Measurements from ENCODE around the gene NAXE.
A peak's percentile ranks its signal among the peaks of the same experiment; 100 is the strongest.
"Not testable (repeated sequence)": the region's sequence is repeated elsewhere in the genome, so short reads cannot be mapped to it uniquely, and the experiment has no call there.

The NAXE gene

DNA sequence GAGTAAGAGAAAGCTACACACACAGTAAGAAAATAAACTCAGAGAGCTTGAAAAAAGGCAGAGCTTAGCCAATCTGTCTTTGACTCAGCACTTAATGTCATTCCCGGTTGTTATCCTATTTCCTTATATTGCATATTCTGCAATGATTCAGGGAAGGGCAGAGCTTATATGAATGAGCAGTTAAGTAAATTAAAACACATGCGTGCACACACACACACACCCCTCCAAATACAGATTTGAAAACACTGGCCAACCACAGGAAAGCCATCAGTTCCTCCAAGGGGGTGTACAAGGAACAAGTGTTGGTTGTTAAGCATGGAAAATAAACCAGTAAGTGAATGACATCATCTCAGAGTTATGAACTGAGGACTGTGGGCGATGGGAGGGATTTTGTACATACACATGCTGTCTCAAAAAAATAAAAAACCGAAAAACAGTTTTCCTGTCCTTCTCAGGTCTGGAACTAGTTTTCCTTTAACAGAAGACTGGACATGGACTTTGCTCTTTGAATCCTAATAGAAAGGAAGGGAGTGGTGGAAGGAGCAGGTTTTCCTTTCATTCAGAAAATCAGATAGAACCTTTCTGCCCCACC is 20.2 kb upstream of the NAXE start:
- no peak for DNase-seq

DNA sequence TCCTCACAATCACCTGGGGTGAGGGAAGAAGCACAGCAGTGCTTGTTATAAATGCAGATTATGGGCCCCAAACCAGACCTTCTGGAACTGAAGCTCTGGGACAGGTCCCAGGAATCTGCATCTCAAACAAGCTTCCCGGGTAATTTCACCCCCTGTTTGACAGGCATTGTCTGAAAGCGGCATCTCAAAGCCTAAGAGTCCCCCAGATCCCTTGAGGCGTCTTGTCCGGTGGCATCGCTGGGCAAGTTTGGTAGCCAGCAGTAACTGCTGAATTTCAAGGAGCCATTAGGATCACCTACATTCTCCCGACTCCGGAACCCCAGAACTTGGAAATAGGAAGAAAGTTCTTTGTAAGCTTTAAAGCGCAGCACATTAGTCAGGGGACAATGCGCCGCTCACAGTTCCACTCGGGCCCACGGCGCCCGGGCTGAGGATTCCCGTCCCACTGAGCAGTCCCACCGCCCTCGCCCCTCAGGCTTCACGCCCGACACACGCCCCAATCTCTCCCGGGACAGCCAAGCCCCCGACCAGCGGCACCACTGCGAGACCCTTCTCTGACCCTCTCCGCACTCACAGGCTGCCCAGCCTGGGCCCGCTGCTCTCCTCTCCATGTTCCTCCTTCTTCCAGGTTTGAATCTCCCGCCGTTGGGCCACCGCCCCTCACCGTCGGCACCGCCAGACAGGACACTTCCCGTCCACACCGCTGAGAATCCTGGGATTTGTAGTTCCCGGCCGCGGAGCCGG is 19.5 kb upstream of the NAXE start, which contains the start of gene IQGAP3:
TSS of gene IQGAP3 (minus strand) at position 647 of the 744 bp plus-strand sequence. CDS start at position 611, 36 bp downstream.
- peak; percentile 57 to 63 for DNase-seq

DNA sequence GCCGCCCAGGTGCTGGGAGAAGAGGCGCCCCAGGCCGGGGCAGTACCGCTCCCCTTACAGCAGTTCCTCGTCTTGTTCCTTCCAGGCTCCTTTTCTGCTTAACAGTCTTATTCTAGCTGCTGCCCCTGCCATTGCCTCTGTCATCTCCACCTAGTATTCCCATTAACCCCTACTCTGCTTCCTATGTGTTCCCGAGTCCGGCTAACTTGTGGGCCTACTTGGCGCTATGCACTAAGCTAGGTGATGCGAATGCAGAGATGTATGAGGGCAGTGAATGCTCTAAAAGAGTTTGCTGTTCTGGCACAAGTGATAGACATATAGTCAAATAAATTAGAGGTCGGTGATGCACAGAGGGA is 18.9 kb upstream of the NAXE start:
- DNase-seq, result no peak

- DNase-seq, result no peak
Observed at GRCh38 chr1:156574039-156574633, 17.4 kb upstream of the NAXE start.

GRCh38 chr1:156577550-156577949 is 14.0 kb upstream of the NAXE start:
- no peak for DNase-seq

DNA sequence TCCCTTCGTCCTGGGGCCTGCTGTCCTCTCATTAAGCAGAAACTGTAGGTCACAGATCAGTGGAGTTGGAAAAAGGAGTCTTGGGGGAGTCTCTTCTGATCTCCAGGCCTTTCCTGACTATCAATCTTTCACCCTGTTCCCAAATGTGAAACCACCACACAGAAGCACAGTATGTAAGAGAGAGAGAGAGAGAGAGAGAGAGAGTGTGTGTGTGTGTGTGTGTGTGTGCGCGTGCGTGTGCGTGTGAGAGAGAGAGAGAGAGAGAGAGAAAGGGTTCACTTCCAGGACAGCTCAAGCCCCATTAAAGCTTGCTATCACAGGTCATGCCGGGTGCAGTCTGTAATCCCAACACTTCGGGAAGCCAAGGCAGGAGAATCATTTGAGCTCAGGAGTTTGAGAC is 13.5 kb upstream of the NAXE start:
- DNase-seq, result no peak

DNA sequence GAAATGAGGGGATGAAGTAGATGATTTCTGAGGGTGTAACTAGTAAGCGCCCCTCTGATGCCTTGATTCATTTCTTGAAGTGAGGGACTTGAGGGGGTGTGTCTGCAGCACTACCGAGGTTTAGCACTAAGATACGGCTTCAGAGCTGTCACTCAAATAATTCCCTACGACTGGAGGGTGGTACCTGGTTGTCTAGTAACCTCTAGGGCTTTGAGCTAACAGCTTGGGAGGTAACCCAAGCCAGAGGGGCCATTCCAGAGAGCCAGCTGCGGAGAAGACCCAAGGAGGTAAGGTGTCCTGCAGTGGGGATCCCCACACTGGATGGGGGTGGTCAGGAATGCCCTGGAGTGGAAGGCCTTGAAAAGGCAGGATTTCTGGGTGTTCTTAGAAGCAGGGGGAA is 12.1 kb upstream of the NAXE start, which contains the start of gene TTC24:
TSS of gene TTC24 (plus strand) at position 252 of the 400 bp plus-strand sequence. CDS start 1,642 bp downstream, outside the sequence.
- DNase-seq, result no peak

GRCh38 chr1:156581661-156582387 is 9.8 kb upstream of the NAXE start:
- DNase-seq, result peak in 1 of 2 experiments; percentile 15

GRCh38 chr1:156582388-156583017 is 9.1 kb upstream of the NAXE start:
- DNase-seq, result no peak

DNA sequence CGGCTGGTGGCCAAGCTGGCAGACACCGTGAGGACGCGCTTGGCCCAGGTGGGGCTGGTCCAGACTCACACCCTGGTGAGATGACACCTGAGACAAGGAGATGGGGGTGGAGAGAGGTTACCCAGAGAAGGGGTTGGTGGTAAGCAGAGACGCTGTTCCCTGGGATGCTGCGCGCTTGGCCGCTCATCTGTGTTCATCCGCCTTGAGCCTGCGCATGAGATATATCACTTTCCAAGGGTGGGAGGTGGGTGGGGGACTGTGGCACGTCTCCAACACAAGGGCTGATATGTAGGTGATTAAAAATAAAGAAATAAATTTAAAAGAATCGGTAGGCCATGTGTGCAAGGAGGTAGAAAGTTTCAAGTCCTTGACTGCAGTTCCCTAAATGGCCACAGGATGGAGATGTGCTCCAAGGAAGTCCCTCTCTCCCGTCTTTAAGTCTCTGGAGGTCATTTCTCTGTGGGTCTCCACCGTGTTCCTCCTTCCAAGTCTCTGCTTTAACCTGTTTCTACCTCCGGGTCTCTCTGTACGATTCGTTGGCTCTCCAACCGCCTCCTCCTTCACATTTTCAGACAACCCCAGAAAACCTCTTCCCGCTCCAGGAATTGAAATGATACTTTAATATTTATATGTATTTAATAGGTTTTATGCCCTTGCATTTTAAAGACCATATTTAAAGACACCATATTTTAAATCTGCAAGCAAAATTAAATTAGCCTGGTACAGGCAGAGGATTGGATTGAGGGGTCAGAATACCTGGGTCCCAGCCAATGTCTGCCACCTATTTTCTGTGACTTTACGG is 7.6 kb upstream of the NAXE start:
- DNase-seq, result peak; percentile 71 to 73

GRCh38 chr1:156584813-156585212 is 6.8 kb upstream of the NAXE start:
- DNase-seq, result no peak

GRCh38 chr1:156586323-156586722 is 5.3 kb upstream of the NAXE start:
- no peak for DNase-seq

- DNase-seq, result no peak
Observed at GRCh38 chr1:156586892-156587477, 4.6 kb upstream of the NAXE start.

GRCh38 chr1:156587927-156588326 is 3.6 kb upstream of the NAXE start:
- DNase-seq, result not testable (repeated sequence)

DNA sequence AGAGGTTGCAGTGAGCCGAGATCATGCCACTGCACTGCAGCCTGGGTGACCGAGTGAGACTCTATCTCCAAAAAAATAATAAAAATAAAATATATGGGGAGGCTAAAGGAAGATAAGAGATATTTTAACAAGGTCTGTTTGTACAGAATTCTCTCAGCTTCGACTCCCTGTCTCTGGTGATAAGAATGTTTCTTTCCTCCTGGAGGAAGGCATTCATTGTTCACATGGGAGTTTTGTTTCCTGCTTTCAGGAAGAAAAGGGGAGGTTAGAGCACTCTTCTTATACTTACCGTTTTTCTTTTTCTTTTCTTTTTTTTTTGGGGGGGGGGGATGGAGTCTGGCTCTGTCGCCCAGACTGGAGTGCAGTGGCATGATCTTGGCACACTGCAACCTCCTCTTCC is 2.0 kb upstream of the NAXE start:
- no peak for DNase-seq

DNA sequence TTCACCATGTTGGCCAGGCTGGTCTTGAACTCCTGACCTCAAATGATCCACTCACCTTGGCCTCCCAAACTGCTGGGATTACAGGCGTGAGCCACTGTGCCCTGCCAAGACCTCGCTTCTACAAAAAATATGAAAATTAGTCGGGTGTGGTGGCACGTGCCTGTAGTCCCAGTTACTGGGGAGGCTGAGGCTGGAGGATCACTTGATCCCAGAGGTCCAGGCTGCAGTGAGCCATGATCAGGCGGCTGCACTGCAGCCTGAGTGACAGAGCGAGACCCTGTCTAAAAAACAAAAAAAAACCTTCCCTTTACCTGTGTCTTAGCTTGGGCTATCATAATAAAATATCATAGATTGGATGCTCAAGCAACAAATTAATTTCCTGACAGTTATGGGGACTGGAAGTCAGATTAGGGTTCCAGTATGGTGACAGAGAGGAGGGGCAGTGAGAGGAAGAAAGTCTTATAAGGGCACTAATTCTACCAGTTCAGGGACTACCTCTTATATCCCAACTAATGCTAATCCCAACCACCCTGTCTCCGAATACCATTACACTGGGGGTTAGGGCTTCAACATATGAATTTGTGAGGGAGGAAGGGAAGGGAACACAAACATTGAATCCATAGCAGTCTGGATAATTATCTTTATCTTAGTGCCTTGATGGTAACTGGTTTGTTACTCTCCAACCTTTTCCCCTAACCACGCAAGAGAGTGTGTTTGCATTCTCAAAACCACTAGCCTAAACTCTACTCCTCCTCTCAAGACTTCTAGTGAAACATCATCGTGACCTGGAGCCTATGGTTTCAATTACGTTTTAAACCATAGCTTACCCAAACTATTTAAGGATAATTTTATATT is 1.0 kb upstream of the NAXE start:
- no peak for DNase-seq

- no peak for DNase-seq
Observed at GRCh38 chr1:156591181-156591431, 470 bp upstream of the NAXE start.

DNA sequence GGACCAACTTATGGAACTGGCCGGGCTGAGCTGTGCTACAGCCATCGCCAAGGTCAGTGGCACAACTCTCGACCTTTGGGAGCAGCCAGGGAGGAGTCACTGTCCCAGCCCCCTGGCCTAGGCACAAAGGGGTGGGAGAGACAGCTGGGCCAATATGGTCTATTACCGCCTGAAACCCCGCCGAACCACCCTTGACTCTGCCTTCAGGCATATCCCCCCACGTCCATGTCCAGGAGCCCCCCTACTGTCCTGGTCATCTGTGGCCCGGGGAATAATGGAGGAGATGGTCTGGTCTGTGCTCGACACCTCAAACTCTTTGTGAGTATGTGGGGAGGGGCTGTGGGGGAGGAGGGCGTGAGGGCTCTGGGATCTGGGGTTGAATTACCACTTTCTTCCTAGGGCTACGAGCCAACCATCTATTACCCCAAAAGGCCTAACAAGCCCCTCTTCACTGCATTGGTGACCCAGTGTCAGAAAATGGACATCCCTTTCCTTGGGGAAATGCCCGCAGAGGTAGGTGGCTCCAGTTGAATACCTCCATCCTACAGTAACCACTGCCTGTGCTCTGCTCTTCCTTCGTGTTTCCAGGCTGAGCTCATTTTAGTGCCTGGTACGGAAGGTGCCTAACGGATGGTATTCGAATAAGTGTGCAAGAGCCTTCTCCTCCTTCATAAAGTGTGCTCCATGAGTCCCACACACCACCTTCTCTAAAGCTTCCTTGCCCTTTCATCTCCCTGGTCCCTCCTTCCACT is 758 bp downstream of the NAXE start:
- DNase-seq, result no peak

DNA sequence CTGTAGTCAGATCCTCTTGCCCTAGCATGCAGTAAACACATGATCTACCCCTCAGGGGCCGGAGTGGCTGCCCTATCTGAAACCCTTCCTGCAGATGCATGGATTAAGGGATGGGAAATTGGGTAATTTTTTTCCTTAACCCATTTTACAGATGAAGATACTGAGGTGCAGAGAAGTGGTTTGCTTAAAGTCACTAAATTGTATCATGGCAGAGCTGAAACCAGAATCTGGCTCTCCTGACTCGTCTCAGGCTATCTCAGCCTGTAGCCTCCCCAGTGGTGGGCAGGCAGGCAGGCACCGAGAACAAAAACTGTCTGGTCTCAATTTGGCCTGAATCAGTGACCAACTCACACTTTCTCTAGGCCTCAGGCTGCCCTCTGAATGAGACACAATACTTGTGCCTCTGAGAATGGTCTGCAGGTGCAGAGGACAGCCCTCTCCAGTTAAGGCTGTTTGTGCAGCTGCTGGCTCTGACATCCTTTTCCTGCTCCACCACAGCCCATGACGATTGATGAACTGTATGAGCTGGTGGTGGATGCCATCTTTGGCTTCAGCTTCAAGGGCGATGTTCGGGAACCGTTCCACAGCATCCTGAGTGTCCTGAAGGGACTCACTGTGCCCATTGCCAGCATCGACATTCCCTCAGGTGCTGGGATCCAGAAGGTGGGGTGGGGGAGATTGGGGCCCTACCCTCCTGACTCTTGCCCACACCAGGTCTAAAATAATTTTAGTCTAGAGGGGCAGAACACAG is 1.5 kb downstream of the NAXE start:
- no peak for DNase-seq

DNA sequence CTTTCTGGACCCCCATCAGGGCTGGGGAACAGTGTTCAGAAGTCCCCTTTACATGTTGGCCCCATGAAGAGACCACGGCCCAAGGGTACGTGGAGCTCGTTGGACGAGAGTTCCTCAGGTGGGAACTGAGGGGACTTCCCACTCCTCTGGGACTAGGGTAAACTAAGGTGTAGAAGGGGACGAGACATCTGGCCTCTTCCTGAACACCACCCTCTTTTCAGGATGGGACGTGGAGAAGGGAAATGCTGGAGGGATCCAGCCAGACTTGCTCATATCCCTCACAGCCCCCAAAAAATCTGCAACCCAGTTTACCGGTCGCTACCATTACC is 2.0 kb downstream of the NAXE start:
- no peak for DNase-seq
